PC-9 (cell line): Measurements from ENCODE around the gene KLF2.

Experiments
- EZH2 ChIP-seq: fragments of 200-600 bp; sonication (generic); IDR thresholded peaks from 2 replicates; pipeline ENCODE4 v1.8.0; 2017; ENCODE audit warnings: antibody characterized with exemption, low read depth
- TF ChIP-seq, protein P1 (sequence below): fragments of 200-600 bp; sonication (generic); conservative IDR thresholded peaks from 2 replicates; pipeline ENCODE4 v1.6.1; 2017; ENCODE audit warnings: mixed run types, antibody characterized with exemption, mild to moderate bottlenecking, moderate library complexity

DNA sequence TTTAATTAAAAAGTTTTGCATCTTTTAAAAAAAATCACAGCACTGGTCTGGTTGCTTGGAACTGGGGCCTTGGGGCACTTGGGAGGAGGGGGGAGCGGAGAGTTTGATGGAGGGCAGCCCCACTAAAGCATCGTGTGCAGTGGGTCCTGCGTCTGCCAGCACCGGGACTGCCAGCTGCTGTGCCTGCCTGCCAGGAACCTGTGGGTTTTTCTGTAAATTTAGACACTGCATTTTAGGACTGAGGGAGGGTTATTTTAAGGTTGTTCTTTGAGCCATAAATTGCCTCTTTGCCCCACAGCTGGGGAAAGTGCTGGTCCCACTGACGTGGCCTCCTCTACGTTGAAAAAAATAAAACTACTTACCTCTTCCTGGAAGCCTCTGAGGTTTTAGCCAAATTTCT, 2.9 kb downstream of the KLF2 start:
- TF ChIP-seq, protein P1, sequence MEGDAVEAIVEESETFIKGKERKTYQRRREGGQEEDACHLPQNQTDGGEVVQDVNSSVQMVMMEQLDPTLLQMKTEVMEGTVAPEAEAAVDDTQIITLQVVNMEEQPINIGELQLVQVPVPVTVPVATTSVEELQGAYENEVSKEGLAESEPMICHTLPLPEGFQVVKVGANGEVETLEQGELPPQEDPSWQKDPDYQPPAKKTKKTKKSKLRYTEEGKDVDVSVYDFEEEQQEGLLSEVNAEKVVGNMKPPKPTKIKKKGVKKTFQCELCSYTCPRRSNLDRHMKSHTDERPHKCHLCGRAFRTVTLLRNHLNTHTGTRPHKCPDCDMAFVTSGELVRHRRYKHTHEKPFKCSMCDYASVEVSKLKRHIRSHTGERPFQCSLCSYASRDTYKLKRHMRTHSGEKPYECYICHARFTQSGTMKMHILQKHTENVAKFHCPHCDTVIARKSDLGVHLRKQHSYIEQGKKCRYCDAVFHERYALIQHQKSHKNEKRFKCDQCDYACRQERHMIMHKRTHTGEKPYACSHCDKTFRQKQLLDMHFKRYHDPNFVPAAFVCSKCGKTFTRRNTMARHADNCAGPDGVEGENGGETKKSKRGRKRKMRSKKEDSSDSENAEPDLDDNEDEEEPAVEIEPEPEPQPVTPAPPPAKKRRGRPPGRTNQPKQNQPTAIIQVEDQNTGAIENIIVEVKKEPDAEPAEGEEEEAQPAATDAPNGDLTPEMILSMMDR, result no peak
- no peak for TF ChIP-seq EZH2
